ENCODE results near the gene STRN4. TPM values are rescaled to one million over a fixed set of nuclear protein-coding genes. Genes with fewer than 3 reads are reported as not detected.

STRN4 gene
- total and polyA plus RNA-seq, 2 donors (not counting 1 experiment from before 2014, with no cell fraction given): 33.7 to 56.0 TPM

DNA sequence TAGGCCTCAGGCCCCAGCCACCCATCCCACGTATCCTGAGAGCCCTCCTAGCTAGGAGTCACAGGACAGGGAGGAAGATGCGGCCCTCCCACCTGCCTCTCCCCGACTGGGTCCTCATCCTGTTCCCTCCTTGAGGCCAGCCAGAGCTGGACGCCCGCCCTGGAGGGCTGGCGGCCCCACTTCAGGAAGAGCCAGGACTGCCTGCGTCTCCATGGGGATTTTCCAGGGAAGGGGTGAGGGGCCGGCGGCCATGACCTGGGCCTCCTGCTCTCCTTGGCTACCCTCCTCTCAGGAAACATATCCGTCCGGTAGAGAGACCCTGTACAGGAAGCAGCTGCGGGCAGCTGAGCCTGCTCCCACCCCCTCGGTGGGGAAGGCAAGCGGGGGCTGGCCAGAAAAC, 18.0 kb downstream of the STRN4 start:
- Histone ChIP-seq H3K27ac (ENCODE audit: insufficient read depth, low read length) (no peak overlapping the region), H3K4me1 (ENCODE audit: control insufficient read depth, extremely low read depth, insufficient read depth, low read length) (peaks cover 12% of the 10 kb centered on the region), H2AFZ (ENCODE audit: low read length) (no peak overlapping the region), H3K79me2 (ENCODE audit: control insufficient read depth, insufficient read depth, low read length) (peaks cover 28% of the 10 kb centered on the region), H4K20me1 (ENCODE audit: control insufficient read depth, extremely low read depth, insufficient read depth, low read length) (no peaks in the 10 kb centered on the region), H3K4me2 (ENCODE audit: extremely low read depth, insufficient read depth, low read length) (no peak overlapping the region), H3K36me3 (ENCODE audit: control insufficient read depth, insufficient read depth, low read length) (peaks cover 62% of the 10 kb centered on the region), H3K9me3 (ENCODE audit: control insufficient read depth, insufficient read depth, low read depth, low read length) (no peaks in the 10 kb centered on the region), H3K27me3 (ENCODE audit: control insufficient read depth, insufficient read depth, low read length) (no peaks in the 10 kb centered on the region), H3K4me3 (replicated peaks in 1 of 4; ENCODE audit: control extremely low read depth in 1 of 4, insufficient read depth in 1 of 4, low read depth in 3 of 4, low read length in 4 of 4) (no peak overlapping the region), H3K9ac (ENCODE audit: insufficient read depth, low read length) (no peak overlapping the region)
- TF ChIP-seq EZH2 (IDR thresholded peaks at IDR 0.05; ENCODE audit: low read length, missing control alignments): no peak
- TF ChIP-seq, protein P1, sequence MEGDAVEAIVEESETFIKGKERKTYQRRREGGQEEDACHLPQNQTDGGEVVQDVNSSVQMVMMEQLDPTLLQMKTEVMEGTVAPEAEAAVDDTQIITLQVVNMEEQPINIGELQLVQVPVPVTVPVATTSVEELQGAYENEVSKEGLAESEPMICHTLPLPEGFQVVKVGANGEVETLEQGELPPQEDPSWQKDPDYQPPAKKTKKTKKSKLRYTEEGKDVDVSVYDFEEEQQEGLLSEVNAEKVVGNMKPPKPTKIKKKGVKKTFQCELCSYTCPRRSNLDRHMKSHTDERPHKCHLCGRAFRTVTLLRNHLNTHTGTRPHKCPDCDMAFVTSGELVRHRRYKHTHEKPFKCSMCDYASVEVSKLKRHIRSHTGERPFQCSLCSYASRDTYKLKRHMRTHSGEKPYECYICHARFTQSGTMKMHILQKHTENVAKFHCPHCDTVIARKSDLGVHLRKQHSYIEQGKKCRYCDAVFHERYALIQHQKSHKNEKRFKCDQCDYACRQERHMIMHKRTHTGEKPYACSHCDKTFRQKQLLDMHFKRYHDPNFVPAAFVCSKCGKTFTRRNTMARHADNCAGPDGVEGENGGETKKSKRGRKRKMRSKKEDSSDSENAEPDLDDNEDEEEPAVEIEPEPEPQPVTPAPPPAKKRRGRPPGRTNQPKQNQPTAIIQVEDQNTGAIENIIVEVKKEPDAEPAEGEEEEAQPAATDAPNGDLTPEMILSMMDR (conservative IDR thresholded peaks at IDR 0.05 in 1 of 2, IDR thresholded peaks at IDR 0.05 in 1 of 2; ENCODE audit: low read depth in 1 of 2, low read length in 2 of 2): no peak
- no peak for DNase-seq (ENCODE audit: low read depth in 2 of 2)

DNA sequence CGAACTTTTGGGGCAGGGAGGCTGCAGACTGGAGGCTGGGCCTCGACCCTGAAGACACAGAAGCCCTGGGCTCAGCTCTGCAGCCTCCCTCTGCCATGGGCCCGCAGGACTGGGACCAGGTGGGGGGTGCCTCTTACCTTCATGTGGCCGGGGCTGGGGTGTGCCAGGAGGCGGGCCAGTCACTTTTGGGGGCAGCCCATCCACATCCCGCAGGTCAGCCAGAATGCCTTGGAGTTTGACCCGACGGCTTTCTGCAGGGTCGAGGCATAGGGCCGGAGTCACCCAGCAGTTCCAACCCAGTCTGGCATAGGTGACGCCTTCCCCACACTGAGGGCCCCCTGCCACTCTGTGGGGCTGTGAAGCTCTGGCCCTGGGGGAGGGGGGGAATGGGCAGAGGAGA, 18.5 kb downstream of the STRN4 start:
- Histone ChIP-seq H3K27me3 (ENCODE audit: control insufficient read depth, insufficient read depth, low read length) (no peaks in the 10 kb centered on the region), H3K36me3 (ENCODE audit: control insufficient read depth, insufficient read depth, low read length) (peaks cover 59% of the 10 kb centered on the region), H2AFZ (ENCODE audit: low read length) (no peak overlapping the region), H4K20me1 (ENCODE audit: control insufficient read depth, extremely low read depth, insufficient read depth, low read length) (no peaks in the 10 kb centered on the region), H3K4me3 (replicated peaks in 1 of 4; ENCODE audit: control extremely low read depth in 1 of 4, insufficient read depth in 1 of 4, low read depth in 3 of 4, low read length in 4 of 4) (no peak overlapping the region), H3K27ac (ENCODE audit: insufficient read depth, low read length) (no peak overlapping the region), H3K79me2 (ENCODE audit: control insufficient read depth, insufficient read depth, low read length) (peaks cover 24% of the 10 kb centered on the region), H3K4me2 (ENCODE audit: extremely low read depth, insufficient read depth, low read length) (no peak overlapping the region), H3K9me3 (ENCODE audit: control insufficient read depth, insufficient read depth, low read depth, low read length) (no peaks in the 10 kb centered on the region), H3K9ac (ENCODE audit: insufficient read depth, low read length) (no peak overlapping the region), H3K4me1 (ENCODE audit: control insufficient read depth, extremely low read depth, insufficient read depth, low read length) (peaks cover 12% of the 10 kb centered on the region)
- no peak for TF ChIP-seq EZH2 (IDR thresholded peaks at IDR 0.05; ENCODE audit: low read length, missing control alignments)
- TF ChIP-seq, protein P1 (conservative IDR thresholded peaks at IDR 0.05 in 1 of 2, IDR thresholded peaks at IDR 0.05 in 1 of 2; ENCODE audit: low read depth in 1 of 2, low read length in 2 of 2): no peak
- no peak for DNase-seq (ENCODE audit: low read depth in 2 of 2)

DNA sequence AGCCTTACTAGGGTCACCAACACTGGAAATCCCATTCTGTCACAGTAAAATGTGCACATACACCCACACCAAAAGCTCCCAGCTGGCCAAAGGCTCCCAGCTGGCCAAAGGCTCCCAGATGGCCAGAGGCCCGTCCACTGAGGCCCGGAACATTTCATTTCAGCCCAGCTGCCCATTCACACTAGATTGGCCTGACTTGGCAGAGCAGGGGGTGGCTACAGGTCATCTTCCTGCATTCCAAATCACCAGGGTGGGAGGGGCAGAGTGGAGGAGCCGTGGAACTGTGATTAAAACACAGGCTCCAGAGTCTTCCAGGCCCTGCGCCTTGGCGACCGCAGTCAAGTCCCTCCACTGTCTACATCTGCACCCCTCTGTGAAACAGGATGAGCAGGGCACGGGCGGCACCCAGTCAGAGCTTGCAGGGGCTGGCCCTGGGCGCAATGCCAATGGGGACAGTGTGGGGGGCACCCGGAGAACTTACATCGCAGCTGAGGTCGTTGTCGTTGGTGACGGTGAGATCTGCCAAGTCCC, 19.2 kb downstream of the STRN4 start:
- Histone ChIP-seq H3K4me3 (replicated peaks in 1 of 4; ENCODE audit: control extremely low read depth in 1 of 4, insufficient read depth in 1 of 4, low read depth in 3 of 4, low read length in 4 of 4) (no peak overlapping the region), H3K79me2 (ENCODE audit: control insufficient read depth, insufficient read depth, low read length) (peaks cover 18% of the 10 kb centered on the region), H3K27ac (ENCODE audit: insufficient read depth, low read length) (no peak overlapping the region), H4K20me1 (ENCODE audit: control insufficient read depth, extremely low read depth, insufficient read depth, low read length) (no peaks in the 10 kb centered on the region), H3K9ac (ENCODE audit: insufficient read depth, low read length) (no peak overlapping the region), H3K4me2 (ENCODE audit: extremely low read depth, insufficient read depth, low read length) (no peak overlapping the region), H3K9me3 (ENCODE audit: control insufficient read depth, insufficient read depth, low read depth, low read length) (no peaks in the 10 kb centered on the region), H3K36me3 (ENCODE audit: control insufficient read depth, insufficient read depth, low read length) (peaks cover 57% of the 10 kb centered on the region), H2AFZ (ENCODE audit: low read length) (no peak overlapping the region), H3K27me3 (ENCODE audit: control insufficient read depth, insufficient read depth, low read length) (no peaks in the 10 kb centered on the region), H3K4me1 (ENCODE audit: control insufficient read depth, extremely low read depth, insufficient read depth, low read length) (peaks cover 12% of the 10 kb centered on the region)
- DNase-seq (ENCODE audit: low read depth in 2 of 2): no peak
- no peak for TF ChIP-seq EZH2 (IDR thresholded peaks at IDR 0.05; ENCODE audit: low read length, missing control alignments)
- TF ChIP-seq, protein P1 (conservative IDR thresholded peaks at IDR 0.05 in 1 of 2, IDR thresholded peaks at IDR 0.05 in 1 of 2; ENCODE audit: low read depth in 1 of 2, low read length in 2 of 2): no peak

Measured in fibroblast of lung (primary cell).